ENCODE data around the gene GTPBP2.

GTPBP2 gene

GRCh38 chr6:43575105-43575771 is 53.8 kb downstream of the GTPBP2 start:
- Histone ChIP-seq H3K27me3 (ENCODE audit: insufficient read depth, poor library complexity, severe bottlenecking) (no peaks in the 10 kb centered on the region), H3K4me3 (replicated peaks; ENCODE audit: insufficient read depth, low read length) (peak overlapping the region; percentile 100), H3K27ac (replicated peaks) (peak overlapping the region; percentile 79)
- TF ChIP-seq CTCF (IDR thresholded peaks at IDR 0.05; ENCODE audit: insufficient read depth, low read length) (no peak), SPI1 (IDR thresholded peaks at IDR 0.05; ENCODE audit: borderline replicate concordance, low read depth) (no peak), REST (IDR thresholded peaks at IDR 0.05; ENCODE audit: insufficient replicate concordance, low read depth) (no peak), POLR2AphosphoS5 (IDR thresholded peaks at IDR 0.05; ENCODE audit: low read depth) (no peak), GABPA (IDR thresholded peaks at IDR 0.05; ENCODE audit: low read depth) (no peak)
- DNase-seq (ENCODE audit: low read depth in 1 of 2, low spot score in 1 of 2) = peak in 1 of 2 experiments; percentile 24

GRCh38 chr6:43572015-43572414 is 57.0 kb downstream of the GTPBP2 start:
- Histone ChIP-seq H3K27me3 (ENCODE audit: insufficient read depth, poor library complexity, severe bottlenecking) (no peaks in the 10 kb centered on the region), H3K27ac (replicated peaks) (no peak overlapping the region), H3K4me3 (replicated peaks; ENCODE audit: insufficient read depth, low read length) (no peak overlapping the region)
- TF ChIP-seq GABPA (IDR thresholded peaks at IDR 0.05; ENCODE audit: low read depth) (no peak), SPI1 (IDR thresholded peaks at IDR 0.05; ENCODE audit: borderline replicate concordance, low read depth) (no peak)
- DNase-seq (ENCODE audit: low read depth in 1 of 2, low spot score in 1 of 2) = no peak

- no peak overlapping the region for H3K27ac ChIP-seq (replicated peaks)
- H3K27me3 ChIP-seq (ENCODE audit: insufficient read depth, poor library complexity, severe bottlenecking) = no peaks in the 10 kb centered on the region
- TF ChIP-seq GABPA (IDR thresholded peaks at IDR 0.05; ENCODE audit: low read depth) (no peak), REST (IDR thresholded peaks at IDR 0.05; ENCODE audit: insufficient replicate concordance, low read depth) (no peak), CTCF (IDR thresholded peaks at IDR 0.05; ENCODE audit: insufficient read depth, low read length) (no peak), SPI1 (IDR thresholded peaks at IDR 0.05; ENCODE audit: borderline replicate concordance, low read depth) (no peak), POLR2AphosphoS5 (IDR thresholded peaks at IDR 0.05; ENCODE audit: low read depth) (no peak)
- DNase-seq (ENCODE audit: low read depth in 1 of 2, low spot score in 1 of 2) = peak in 1 of 2 experiments; percentile 29
- no peak overlapping the region for H3K4me3 ChIP-seq (replicated peaks; ENCODE audit: insufficient read depth, low read length)
Measured at GRCh38 chr6:43570876-43571441, 58.1 kb downstream of the GTPBP2 start.

Measured in HL-60 (cell line).